Measurements from ENCODE around the gene TNFRSF13B. TPM values are rescaled to one million over a fixed set of nuclear protein-coding genes. Genes with fewer than 3 reads are reported as not detected.

The TNFRSF13B gene
- total RNA-seq, 1 donor from 2014 or later, result not detected

GRCh38 chr17:16943541-16944333 lies 28.2 kb downstream of the TNFRSF13B start:
- H3K27me3 ChIP-seq (ENCODE audit: low read depth), result peaks cover 55% of the 10 kb centered on the region
- H3K9me3 ChIP-seq (replicated peaks), result peaks cover 12% of the 10 kb centered on the region
- H3K4me1 ChIP-seq, result no peaks in the 10 kb centered on the region
- no peak for TF ChIP-seq CTCF (IDR thresholded peaks at IDR 0.05; ENCODE audit: borderline replicate concordance)
- H3K36me3 ChIP-seq, result no peaks in the 10 kb centered on the region
- no peak overlapping the region for H3K27ac ChIP-seq (replicated peaks)
- H3K4me3 ChIP-seq, result no peak overlapping the region
- DNase-seq, result no peak
- intact Hi-C loops (cut with micrococcal nuclease), result no loop called here

- Histone ChIP-seq H3K27me3 (ENCODE audit: low read depth) (peaks cover 55% of the 10 kb centered on the region), H3K4me3 (no peak overlapping the region), H3K27ac (replicated peaks) (no peak overlapping the region), H3K36me3 (no peaks in the 10 kb centered on the region), H3K4me1 (no peaks in the 10 kb centered on the region), H3K9me3 (replicated peaks) (peaks cover 4% of the 10 kb centered on the region)
- no peak for TF ChIP-seq CTCF (IDR thresholded peaks at IDR 0.05; ENCODE audit: borderline replicate concordance)
- no peak for DNase-seq
- intact Hi-C loops (cut with micrococcal nuclease), result no loop called here
Observed at GRCh38 chr17:16943032-16943352, 28.9 kb downstream of the TNFRSF13B start.

GRCh38 chr17:16942141-16943031 lies 29.5 kb downstream of the TNFRSF13B start:
- Histone ChIP-seq H3K9me3 (replicated peaks) (no peaks in the 10 kb centered on the region), H3K27ac (replicated peaks) (no peak overlapping the region), H3K36me3 (no peaks in the 10 kb centered on the region), H3K27me3 (ENCODE audit: low read depth) (peaks cover 55% of the 10 kb centered on the region), H3K4me1 (no peaks in the 10 kb centered on the region), H3K4me3 (no peak overlapping the region)
- no peak for TF ChIP-seq CTCF (IDR thresholded peaks at IDR 0.05; ENCODE audit: borderline replicate concordance)
- intact Hi-C loops (cut with micrococcal nuclease), result no loop called here
- no peak for DNase-seq

- Histone ChIP-seq H3K4me1 (no peaks in the 10 kb centered on the region), H3K27ac (replicated peaks) (no peak overlapping the region), H3K27me3 (ENCODE audit: low read depth) (peaks cover 48% of the 10 kb centered on the region), H3K36me3 (no peaks in the 10 kb centered on the region), H3K4me3 (no peak overlapping the region), H3K9me3 (replicated peaks) (no peaks in the 10 kb centered on the region)
- intact Hi-C loops (cut with micrococcal nuclease), result no loop called here
- no peak for TF ChIP-seq CTCF (IDR thresholded peaks at IDR 0.05; ENCODE audit: borderline replicate concordance)
- no peak for DNase-seq
Observed at GRCh38 chr17:16941072-16942036, 30.6 kb downstream of the TNFRSF13B start.
